MCF 10A (cell line): Measurements from ENCODE around the gene BTBD1. TPM values are rescaled to one million over a fixed set of nuclear protein-coding genes. Genes with fewer than 3 reads are reported as not detected.

Experiments
- BruUV-seq: library from RNA; stranded (reverse); fragments of 400-500 nt; replicated peaks from 2 replicates; lab custom pipeline; 2021; lab: Mats Ljungman, UMichigan
- CTCF ChIA-PET: fragments of 300-600 bp; sonication (Branson Sonifier 250); formaldehyde crosslinking; extraction: SDS; loops from one replicate; lab custom pipeline; 2021; ENCODE audit warnings: antibody characterized with exemption, inconsistent platforms; lab: Yijun Ruan, JAX
- POLR2A ChIA-PET: fragments of 300-600, 350-650 bp; sonication (Branson Sonifier 250); formaldehyde crosslinking; extraction: SDS; loops from one replicate; lab custom pipeline; 2020; ENCODE audit warnings: antibody characterized with exemption, inconsistent platforms; lab: Yijun Ruan, JAX
- DNase-seq: peaks from one replicate; pipeline ENCODE4 v3.0.0-alpha.2; 2018; ENCODE audit not compliant: unreplicated experiment
- H3K27ac Mint-ChIP-seq: one replicate; pipeline ENCODE4 v1.8.0; 2022; ENCODE audit warnings: mild to moderate bottlenecking, low read depth, mixed read lengths; ENCODE audit not compliant: unreplicated experiment
- H3K27me3 Mint-ChIP-seq: one replicate; pipeline ENCODE4 v1.8.0; 2022; ENCODE audit warnings: mixed read lengths; ENCODE audit not compliant: insufficient read depth, unreplicated experiment
- H3K36me3 Mint-ChIP-seq: one replicate; pipeline ENCODE4 v1.8.0; 2022; ENCODE audit warnings: mild to moderate bottlenecking, moderate library complexity, mixed read lengths; ENCODE audit not compliant: insufficient read depth, unreplicated experiment
- H3K4me1 Mint-ChIP-seq: one replicate; pipeline ENCODE4 v1.8.0; 2022; ENCODE audit warnings: mixed read lengths; ENCODE audit not compliant: insufficient read depth, unreplicated experiment
- H3K4me3 Mint-ChIP-seq: one replicate; pipeline ENCODE4 v1.8.0; 2022; ENCODE audit warnings: mild to moderate bottlenecking, moderate library complexity, mixed read lengths; ENCODE audit not compliant: unreplicated experiment
- H3K9me3 Mint-ChIP-seq: one replicate; pipeline ENCODE4 v1.8.0; 2022; ENCODE audit warnings: mixed read lengths; ENCODE audit not compliant: unreplicated experiment
- CTCF ChIP-seq: fragments of 200-600 bp; IDR thresholded peaks from one replicate; pipeline ENCODE4 v1.8.0; 2022; ENCODE audit warnings: antibody characterized with exemption, mild to moderate bottlenecking; ENCODE audit not compliant: unreplicated experiment
- intact Hi-C: fragments of 100-400 bp; cut with micrococcal nuclease; formaldehyde crosslinking; loops from 2 replicates; pipeline ENCODE4 v1.14.1; 2022
- total RNA-seq: library from RNA; stranded (reverse); gene quantifications from 2 replicates; pipeline ENCODE4 v1.2.3, GENCODE V29; 2022

The BTBD1 gene
- total RNA-seq, 1 experiment from 2014 or later = 57.0 TPM

GRCh38 chr15:82992436-82992998 lies 74.5 kb downstream of the BTBD1 start:
- H3K36me3 Mint-ChIP-seq = peaks cover 41% of the 10 kb centered on the region
- no peak overlapping the region for H3K27ac Mint-ChIP-seq
- ChIA-PET POLR2A (interaction anchor here (0.9 kb wide), 2 partner anchors 19 to 143 kb away, joined by 4 to 5 read pairs; partner anchors contain the start of gene C15orf40), CTCF (interaction anchor here (0.6 to 2.0 kb wide), 3 partner anchors 19 to 462 kb away, joined by 3 to 8 read pairs (median 4); partner anchors contain the start of gene C15orf40)
- intact Hi-C loops = no loop called here
- H3K4me1 Mint-ChIP-seq = no peaks in the 10 kb centered on the region
- no peaks in the 10 kb centered on the region for H3K27me3 Mint-ChIP-seq
- no peak for DNase-seq
- BruUV-seq = no TSS peak
- H3K4me3 Mint-ChIP-seq = no peak overlapping the region
- H3K9me3 Mint-ChIP-seq = no peaks in the 10 kb centered on the region
- no peak for TF ChIP-seq CTCF

- BruUV-seq = TSS peak; percentile 74
- Mint-ChIP-seq H3K4me3 (peak overlapping the region; percentile 98), H3K4me1 (peaks cover 4% of the 10 kb centered on the region), H3K9me3 (no peaks in the 10 kb centered on the region), H3K27me3 (no peaks in the 10 kb centered on the region), H3K36me3 (peaks cover 39% of the 10 kb centered on the region), H3K27ac (peak overlapping the region; percentile 72)
- TF ChIP-seq CTCF = no peak
- intact Hi-C loops = loop anchor here (2.0 to 5.0 kb wide), 2 partner anchors 138 to 234 kb away; no protein-coding TSS in a partner anchor
- no peak for DNase-seq
- POLR2A ChIA-PET = interaction anchor here (0.5 to 3.6 kb wide), 32 partner anchors 8 to 1658 kb away, joined by 3 to 44 read pairs (median 5); partner anchors contain the start of genes BTBD1, C15orf40, RPS17 and WHAMM
- CTCF ChIA-PET = interaction anchor here (1.2 to 4.4 kb wide), 4 partner anchors 14 to 154 kb away, joined by 3 to 31 read pairs (median 12); partner anchors contain the start of gene C15orf40
Measured at GRCh38 chr15:82986442-82986780, 80.6 kb downstream of the BTBD1 start.

GRCh38 chr15:82985688-82986441 lies 81.2 kb downstream of the BTBD1 start, which contains the start of gene RAMAC:
Gene RAMAC (plus strand): TSS chr15:82986210. CDS start chr15:82989019, 2,809 bp downstream.
- intact Hi-C loops = loop anchor here (2.0 to 5.0 kb wide), 2 partner anchors 137 to 234 kb away; no protein-coding TSS in a partner anchor
- Mint-ChIP-seq H3K36me3 (peaks cover 33% of the 10 kb centered on the region), H3K4me1 (peaks cover 4% of the 10 kb centered on the region)

More at GRCh38 chr15:82985688-82986441, 81.2 kb downstream of the BTBD1 start, which contains the start of gene RAMAC:
- Mint-ChIP-seq H3K4me3 (peak within 1 kb of the TSS; percentile 98), H3K9me3 (no peaks in the 10 kb centered on the region), H3K27ac (peak within 1 kb of the TSS; percentile 72), H3K27me3 (no peaks in the 10 kb centered on the region)
- BruUV-seq = no TSS peak
- peak; percentile 96 for DNase-seq
- POLR2A ChIA-PET = interaction anchor here (0.5 to 3.6 kb wide), 40 partner anchors 9 to 1659 kb away, joined by 3 to 44 read pairs (median 4); partner anchors contain the start of genes BTBD1, C15orf40, RPS17 and WHAMM
- CTCF ChIA-PET = interaction anchor here (1.2 to 4.4 kb wide), 4 partner anchors 14 to 153 kb away, joined by 3 to 31 read pairs (median 12); partner anchors contain the start of gene C15orf40
- TF ChIP-seq CTCF = no peak
